B cell (primary cell): ENCODE results near the gene MOV10L1. TPM values are rescaled to one million over a fixed set of nuclear protein-coding genes. Genes with fewer than 3 reads are reported as not detected.

ENCODE experiments used
- ATAC-seq: fragments of 200-7000 bp; cut with Tn5 transposase; one replicate; pipeline ENCODE4 v1.10.0; 2021; ENCODE audit warnings: low read depth, mild to moderate bottlenecking, moderate number of reproducible peaks, moderate library complexity
- CTCF ChIA-PET: fragments of 350-600 bp; sonication (Branson Sonifier 250); formaldehyde crosslinking; loops from one replicate; lab custom pipeline; 2021; ENCODE audit warnings: antibody characterized with exemption, inconsistent platforms; lab: Charles Lee
- POLR2A ChIA-PET: fragments of 350-600 bp; sonication (Branson Sonifier 250); formaldehyde crosslinking; loops from one replicate; lab custom pipeline; 2021; ENCODE audit warnings: antibody characterized with exemption; lab: Charles Lee
- DNase-seq: peaks from one replicate; pipeline ENCODE4 v3.0.0; 2013
- H2AFZ ChIP-seq: 2 replicates; pipeline ENCODE4 v1.6.1; 2012; ENCODE audit warnings: mild to moderate bottlenecking, low read depth, low read length; ENCODE audit not compliant: insufficient read depth, poor library complexity, severe bottlenecking
- H3K27ac ChIP-seq, 2 donors: 1 replicate in 1 of 2; 2 replicates in 1 of 2; pipeline ENCODE4 v1.5.1; 2012 to 2013; ENCODE audit warnings: low read length in 2 of 2, mild to moderate bottlenecking in 2 of 2, moderate library complexity in 1 of 2
- H3K27me3 ChIP-seq, 4 experiments: fragments of 200-600 bp in 1 of 4; sonication (generic) in 1 of 4; replicated peaks in 1 of 4; 1 replicate in 2 of 4; 2 replicates in 2 of 4; pipeline versions ENCODE4 v1.6.1 to v1.7.0; 2013 to 2016; ENCODE audit warnings: low read length in 3 of 4, mild to moderate bottlenecking in 2 of 4, mixed read lengths in 1 of 4, moderate library complexity in 1 of 4; ENCODE audit not compliant: insufficient read depth in 4 of 4, control insufficient read depth in 3 of 4; ENCODE audit errors: control extremely low read depth in 1 of 4
- H3K36me3 ChIP-seq, 2 experiments: replicated peaks in 1 of 2; 1 replicate in 1 of 2; 2 replicates in 1 of 2; pipeline versions ENCODE4 v1.6.1 to v1.7.1; 2013; ENCODE audit warnings: low read length in 1 of 2; ENCODE audit not compliant: insufficient read depth in 2 of 2, control insufficient read depth in 1 of 2; ENCODE audit errors: control extremely low read depth in 1 of 2, extremely low read depth in 1 of 2
- H3K4me1 ChIP-seq, 2 donors: fragments of 200-600 bp in 1 of 2; sonication (generic) in 1 of 2; 1 replicate in 1 of 2; 2 replicates in 1 of 2; pipeline versions ENCODE4 v1.5.1 to v1.6.1; 2013 to 2017; ENCODE audit warnings: low read length in 2 of 2; ENCODE audit not compliant: control insufficient read depth in 2 of 2, insufficient read depth in 2 of 2
- H3K4me2 ChIP-seq: replicated peaks from 2 replicates; pipeline ENCODE3; 2012; ENCODE audit warnings: mild to moderate bottlenecking, low read depth, low read length; ENCODE audit not compliant: poor library complexity, severe bottlenecking
- H3K4me3 ChIP-seq, 5 experiments: fragments of 200-600 bp in 1 of 5; sonication (generic) in 1 of 5; 1 replicate in 3 of 5; 2 replicates in 2 of 5; pipeline versions ENCODE4 v1.5.1 to v1.7.0; 2011 to 2016; ENCODE audit warnings: low read length in 4 of 5, mild to moderate bottlenecking in 4 of 5, low read depth in 2 of 5, control low read depth in 1 of 5, moderate library complexity in 1 of 5; ENCODE audit not compliant: insufficient read depth in 1 of 5; ENCODE audit errors: control extremely low read depth in 1 of 5, extremely low read depth in 1 of 5
- H3K79me2 ChIP-seq: fragments of 200-600 bp; sonication (generic); one replicate; pipeline ENCODE4 v1.6.0; 2016; ENCODE audit warnings: low read length; ENCODE audit not compliant: control insufficient read depth, insufficient read depth
- H3K9ac ChIP-seq: fragments of 200-600 bp; sonication (generic); 2 replicates; pipeline ENCODE4 v1.6.1; 2017; ENCODE audit warnings: mild to moderate bottlenecking, low read length, moderate library complexity
- H3K9me3 ChIP-seq, 3 donors: one replicate each; pipeline versions ENCODE4 v1.6.1 to v1.7.1; 2013; ENCODE audit warnings: low read length in 2 of 3; ENCODE audit not compliant: control insufficient read depth in 2 of 3, insufficient read depth in 1 of 3; ENCODE audit errors: control extremely low read depth in 1 of 3
- H4K20me1 ChIP-seq: 2 replicates; pipeline ENCODE4 v1.6.0; 2012; ENCODE audit warnings: mild to moderate bottlenecking, low read length; ENCODE audit not compliant: insufficient read depth, control insufficient read depth, poor library complexity, severe bottlenecking
- H3K27ac Mint-ChIP-seq: one replicate; pipeline ENCODE4 v1.8.0; 2021; ENCODE audit warnings: mixed read lengths
- H3K27me3 Mint-ChIP-seq: one replicate; pipeline ENCODE4 v1.8.0; 2021; ENCODE audit warnings: mixed read lengths
- H3K4me1 Mint-ChIP-seq: one replicate; pipeline ENCODE4 v1.8.0; 2021; ENCODE audit warnings: mixed read lengths
- H3K4me3 Mint-ChIP-seq: one replicate; pipeline ENCODE4 v1.8.0; 2021; ENCODE audit warnings: mixed read lengths
- H3K9me3 Mint-ChIP-seq: one replicate; pipeline ENCODE4 v1.8.0; 2022; ENCODE audit warnings: mixed read lengths; ENCODE audit not compliant: insufficient read depth
- CTCF ChIP-seq: fragments of 200-600 bp; IDR thresholded peaks from one replicate; pipeline ENCODE4 v1.8.0; 2022; ENCODE audit warnings: antibody characterized with exemption, mild to moderate bottlenecking
- EZH2 ChIP-seq: IDR thresholded peaks from 2 replicates; pipeline ENCODE4 v1.6.1; 2012; ENCODE audit warnings: borderline replicate concordance, low read depth, mild to moderate bottlenecking, moderate library complexity, low read length; ENCODE audit not compliant: insufficient read depth, poor library complexity, severe bottlenecking
- WGBS: methylation state at CpG from one replicate; pipeline ENCODE4 v1.1.5; 2013; ENCODE audit warnings: missing lambda C conversion rate; ENCODE audit not compliant: insufficient coverage; 5-methylcytosine and 5-hydroxymethylcytosine counted together
- intact Hi-C: fragments of 100-400 bp; cut with micrococcal nuclease; formaldehyde crosslinking; loops from one replicate; pipeline ENCODE4 v1.10.0; 2022
- polyA plus RNA-seq: library from polyadenylated mRNA; depleted of rRNA; stranded (reverse); fragments of >200 nt; gene quantifications from 2 replicates; pipeline ENCODE4 v1.2.3, GENCODE V29; 2012
- total RNA-seq, 2 donors: library from RNA; stranded (reverse); fragments of 120-200 nt in 1 of 2; gene quantifications; 1 replicate in 1 of 2; 2 replicates in 1 of 2; pipeline versions ENCODE4 v1.2.3 to v1.2.4, GENCODE V29; 2013 to 2022

Gene MOV10L1
- total and polyA plus RNA-seq, 2 donors (not counting 1 experiment from before 2014, with no cell fraction given), result not detected

GRCh38 chr22:50081426-50082196, 8.2 kb upstream of the MOV10L1 start:
- Histone ChIP-seq H4K20me1 (no peaks in the 10 kb centered on the region), H2AFZ (no peak overlapping the region), H3K36me3 (no peaks in the 10 kb centered on the region), H3K79me2 (no peaks in the 10 kb centered on the region), H3K27ac (no peak overlapping the region), H3K4me1 (no peaks in the 10 kb centered on the region), H3K9ac (no peak overlapping the region), H3K9me3 (peaks cover 0 to 10% (median 2%) of the 10 kb centered on the region in 3 donors), H3K4me2 (no peak overlapping the region), H3K4me3 (no peak overlapping the region), H3K27me3 (peaks cover 0 to 31% (median 8%) of the 10 kb centered on the region in 4 experiments)
- TF ChIP-seq CTCF (no peak), EZH2 (no peak)
- ATAC-seq (no peak), DNase-seq (no peak)
- POLR2A ChIA-PET, result no interaction called here
- Mint-ChIP-seq H3K4me3 (no peak overlapping the region), H3K9me3 (no peaks in the 10 kb centered on the region), H3K4me1 (peaks cover 3% of the 10 kb centered on the region), H3K27me3 (peaks cover 26% of the 10 kb centered on the region), H3K27ac (no peak overlapping the region)
- CTCF ChIA-PET, result no interaction called here
- WGBS, result 84% methylated on average over 24 of the region's 27 CpGs
- intact Hi-C loops, result no loop called here

DNA sequence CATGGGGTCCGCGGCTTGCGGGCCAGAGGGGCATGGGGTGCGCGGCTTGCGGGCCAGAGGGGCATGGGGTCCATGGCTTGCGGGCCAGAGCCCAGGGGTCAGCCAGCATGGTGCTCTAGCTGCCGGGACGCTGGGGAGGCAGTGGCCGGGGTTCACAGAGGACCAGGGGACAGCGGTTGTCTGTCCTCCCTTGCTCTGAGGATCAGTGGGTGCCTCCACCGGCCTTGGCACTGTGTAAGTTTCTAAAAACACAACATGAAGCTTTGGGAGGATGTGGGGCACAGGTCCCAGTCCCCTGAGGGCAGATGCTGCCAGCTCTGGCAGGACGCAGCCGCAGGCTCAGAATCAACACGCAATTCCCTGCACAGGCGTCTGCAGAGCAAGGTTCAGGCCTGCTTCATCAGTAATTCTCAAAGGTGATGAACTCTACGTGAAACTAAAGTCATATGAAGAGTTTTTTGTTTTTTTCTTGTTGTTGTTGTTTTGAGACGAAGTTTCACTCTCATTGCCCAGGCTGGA, 7.5 kb upstream of the MOV10L1 start:
- H3K79me2 ChIP-seq, result no peaks in the 10 kb centered on the region
- no peak overlapping the region for H3K4me3 ChIP-seq
- TF ChIP-seq EZH2 (no peak), CTCF (no peak)
- no peak overlapping the region for H3K9ac ChIP-seq
- peaks cover 0 to 37% (median 8%) of the 10 kb centered on the region in 4 experiments for H3K27me3 ChIP-seq
- DNase-seq, result no peak
- Mint-ChIP-seq H3K9me3 (peaks cover 3% of the 10 kb centered on the region), H3K4me1 (peaks cover 3% of the 10 kb centered on the region), H3K4me3 (no peak overlapping the region), H3K27me3 (peaks cover 25% of the 10 kb centered on the region), H3K27ac (no peak overlapping the region)
- no peak for ATAC-seq
- WGBS, result 71% methylated on average over 13 of the region's 18 CpGs
- intact Hi-C loops, result no loop called here
- no peak overlapping the region for H2AFZ ChIP-seq
- H3K9me3 ChIP-seq, result peaks cover 0 to 16% (median 8%) of the 10 kb centered on the region in 3 donors
- H3K4me2 ChIP-seq, result no peak overlapping the region
- H4K20me1 ChIP-seq, result no peaks in the 10 kb centered on the region
- H3K36me3 ChIP-seq, result no peaks in the 10 kb centered on the region
- CTCF ChIA-PET, result no interaction called here
- no peak overlapping the region for H3K27ac ChIP-seq
- H3K4me1 ChIP-seq, result no peaks in the 10 kb centered on the region
- POLR2A ChIA-PET, result no interaction called here
